Natural killer cell (primary cell): Measurements from ENCODE around the gene CLVS2. TPM values are rescaled to one million over a fixed set of nuclear protein-coding genes. Genes with fewer than 3 reads are reported as not detected.

Source experiments
- ATAC-seq, 3 donors: fragments of 150-1000 bp in 2 of 3; fragments of 200-7000 bp in 1 of 3; cut with Tn5 transposase; 1 replicate in 1 of 3; 2 replicates in 2 of 3; pipeline ENCODE4 v1.10.0; 2021; ENCODE audit warnings: mild to moderate bottlenecking in 2 of 3, moderate library complexity in 2 of 3
- DNase-seq, 2 donors: peaks; one replicate each; pipeline versions ENCODE4 v3.0.0 to v3.0.0-alpha.2; 2013 to 2021; ENCODE audit warnings: mixed read lengths in 1 of 2
- H3K27ac ChIP-seq: one replicate; pipeline ENCODE4 v1.5.1; 2013; ENCODE audit warnings: mild to moderate bottlenecking, low read length
- H3K27me3 ChIP-seq: one replicate; pipeline ENCODE4 v1.6.1; 2013; ENCODE audit warnings: low read length; ENCODE audit not compliant: control insufficient read depth, insufficient read depth
- H3K36me3 ChIP-seq: one replicate; pipeline ENCODE4 v1.6.1; 2013; ENCODE audit warnings: low read length; ENCODE audit not compliant: control insufficient read depth, insufficient read depth
- H3K4me1 ChIP-seq: one replicate; pipeline ENCODE4 v1.6.1; 2013; ENCODE audit warnings: low read length; ENCODE audit not compliant: control insufficient read depth, insufficient read depth
- H3K4me3 ChIP-seq: one replicate; pipeline ENCODE4 v1.5.1; 2013; ENCODE audit warnings: low read length
- H3K9me3 ChIP-seq: one replicate; pipeline ENCODE4 v1.6.1; 2013; ENCODE audit warnings: low read length; ENCODE audit not compliant: control insufficient read depth, insufficient read depth
- H3K27ac Mint-ChIP-seq, 2 donors: one replicate each; pipeline ENCODE4 v1.8.0; 2022; ENCODE audit warnings: mild to moderate bottlenecking in 2 of 2, mixed read lengths in 2 of 2, moderate library complexity in 1 of 2
- H3K27me3 Mint-ChIP-seq, 2 donors: one replicate each; pipeline ENCODE4 v1.8.0; 2022; ENCODE audit warnings: low read depth in 2 of 2, mixed read lengths in 2 of 2
- H3K36me3 Mint-ChIP-seq: one replicate; pipeline ENCODE4 v1.8.0; 2022; ENCODE audit warnings: mixed read lengths
- H3K4me1 Mint-ChIP-seq, 2 donors: one replicate each; pipeline ENCODE4 v1.8.0; 2022; ENCODE audit warnings: mixed read lengths in 2 of 2
- H3K4me3 Mint-ChIP-seq: one replicate; pipeline ENCODE4 v1.8.0; 2022; ENCODE audit warnings: mild to moderate bottlenecking, moderate library complexity, mixed read lengths
- H3K9me3 Mint-ChIP-seq, 2 donors: one replicate each; pipeline ENCODE4 v1.8.0; 2022; ENCODE audit warnings: mixed read lengths in 2 of 2
- WGBS: methylation state at CpG from one replicate; pipeline ENCODE4 v1.1.7; 2013; ENCODE audit warnings: missing lambda C conversion rate; ENCODE audit not compliant: insufficient coverage; 5-methylcytosine and 5-hydroxymethylcytosine counted together
- intact Hi-C: fragments of 100-400 bp; cut with micrococcal nuclease; formaldehyde crosslinking; loops from one replicate; pipeline ENCODE4 v1.14.2; 2022
- total RNA-seq, 4 donors: library from RNA; stranded (reverse); fragments of 120-200 nt in 1 of 4; gene quantifications; one replicate each; pipeline versions ENCODE4 v1.2.3 to v1.2.4, GENCODE V29; 2013 to 2022
- TF ChIP-seq, protein P1 (sequence below): fragments of 200-600 bp; IDR thresholded peaks from one replicate; pipeline ENCODE4 v1.8.0; 2022; ENCODE audit warnings: antibody characterized with exemption

CLVS2 gene
- total RNA-seq, 3 donors from 2014 or later (not counting 1 experiment from before 2014, with no cell fraction given): not detected

DNA sequence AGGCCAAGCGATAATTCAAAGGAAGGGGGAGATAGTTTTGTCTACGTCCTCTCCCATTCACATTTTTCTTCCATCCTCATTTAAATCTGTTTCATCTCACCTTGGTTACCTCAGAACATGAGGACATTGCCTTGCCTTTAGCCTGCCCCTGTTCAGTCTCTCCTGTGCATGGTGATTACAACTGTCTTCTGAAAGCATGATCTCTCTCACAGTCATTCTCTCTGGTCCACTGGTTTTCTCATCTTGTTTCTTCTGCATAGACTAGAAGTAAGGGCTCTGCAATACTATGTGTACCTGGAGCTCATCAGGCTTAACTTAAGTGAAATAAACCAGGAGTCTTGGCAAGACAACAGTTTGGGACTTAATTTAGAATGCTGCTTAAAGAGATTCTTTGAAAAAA is 31.4 kb downstream of the CLVS2 start:
- H3K27me3 ChIP-seq: no peaks in the 10 kb centered on the region
- no peaks in the 10 kb centered on the region for H3K9me3 ChIP-seq
- Mint-ChIP-seq H3K27ac (no peak overlapping the region), H3K4me3 (no peak overlapping the region), H3K4me1 (no peaks in the 10 kb centered on the region), H3K27me3 (no peaks in the 10 kb centered on the region), H3K9me3 (peaks cover 8 to 9% of the 10 kb centered on the region in 2 donors), H3K36me3 (no peaks in the 10 kb centered on the region)
- WGBS: 14% methylated on average over 1 of the region's 2 CpGs
- H3K36me3 ChIP-seq: no peaks in the 10 kb centered on the region
- TF ChIP-seq, protein P1, sequence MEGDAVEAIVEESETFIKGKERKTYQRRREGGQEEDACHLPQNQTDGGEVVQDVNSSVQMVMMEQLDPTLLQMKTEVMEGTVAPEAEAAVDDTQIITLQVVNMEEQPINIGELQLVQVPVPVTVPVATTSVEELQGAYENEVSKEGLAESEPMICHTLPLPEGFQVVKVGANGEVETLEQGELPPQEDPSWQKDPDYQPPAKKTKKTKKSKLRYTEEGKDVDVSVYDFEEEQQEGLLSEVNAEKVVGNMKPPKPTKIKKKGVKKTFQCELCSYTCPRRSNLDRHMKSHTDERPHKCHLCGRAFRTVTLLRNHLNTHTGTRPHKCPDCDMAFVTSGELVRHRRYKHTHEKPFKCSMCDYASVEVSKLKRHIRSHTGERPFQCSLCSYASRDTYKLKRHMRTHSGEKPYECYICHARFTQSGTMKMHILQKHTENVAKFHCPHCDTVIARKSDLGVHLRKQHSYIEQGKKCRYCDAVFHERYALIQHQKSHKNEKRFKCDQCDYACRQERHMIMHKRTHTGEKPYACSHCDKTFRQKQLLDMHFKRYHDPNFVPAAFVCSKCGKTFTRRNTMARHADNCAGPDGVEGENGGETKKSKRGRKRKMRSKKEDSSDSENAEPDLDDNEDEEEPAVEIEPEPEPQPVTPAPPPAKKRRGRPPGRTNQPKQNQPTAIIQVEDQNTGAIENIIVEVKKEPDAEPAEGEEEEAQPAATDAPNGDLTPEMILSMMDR: no peak
- no peak overlapping the region for H3K27ac ChIP-seq
- ATAC-seq (no peak), DNase-seq (no peak)
- no peak overlapping the region for H3K4me3 ChIP-seq
- intact Hi-C loops: no loop called here
- H3K4me1 ChIP-seq: no peaks in the 10 kb centered on the region

DNA sequence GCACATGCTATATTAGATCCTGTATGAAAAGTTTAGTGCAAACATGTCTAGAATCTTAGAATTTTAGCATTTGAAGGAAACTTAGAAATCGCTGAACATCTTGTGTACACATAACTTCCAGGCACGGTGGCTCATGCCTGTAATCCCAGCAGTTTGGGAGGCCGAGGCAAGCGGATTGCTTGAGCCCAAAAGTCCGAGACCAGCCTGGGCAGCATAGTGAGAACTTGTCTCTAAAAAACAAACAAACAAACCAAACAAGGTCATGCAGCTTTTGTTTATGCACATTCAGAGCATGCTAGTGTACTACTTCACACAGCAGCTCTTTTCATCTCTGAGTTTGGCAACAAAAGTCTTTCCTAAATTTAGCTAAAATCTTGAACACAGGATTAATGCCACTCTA is 32.2 kb downstream of the CLVS2 start:
- TF ChIP-seq, protein P1: no peak
- Mint-ChIP-seq H3K9me3 (peaks cover 8 to 9% of the 10 kb centered on the region in 2 donors), H3K4me3 (no peak overlapping the region), H3K27me3 (no peaks in the 10 kb centered on the region), H3K4me1 (no peaks in the 10 kb centered on the region), H3K36me3 (no peaks in the 10 kb centered on the region), H3K27ac (no peak overlapping the region)
- ATAC-seq: no peak
- whole genome bisulfite sequencing: 84% methylated on average over 5 of the region's 5 CpGs
- no peaks in the 10 kb centered on the region for H3K27me3 ChIP-seq
- H3K4me1 ChIP-seq: no peaks in the 10 kb centered on the region
- intact Hi-C loops: no loop called here
- no peaks in the 10 kb centered on the region for H3K36me3 ChIP-seq
- H3K27ac ChIP-seq: no peak overlapping the region
- H3K4me3 ChIP-seq: no peak overlapping the region
- H3K9me3 ChIP-seq: no peaks in the 10 kb centered on the region
- no peak for DNase-seq

DNA sequence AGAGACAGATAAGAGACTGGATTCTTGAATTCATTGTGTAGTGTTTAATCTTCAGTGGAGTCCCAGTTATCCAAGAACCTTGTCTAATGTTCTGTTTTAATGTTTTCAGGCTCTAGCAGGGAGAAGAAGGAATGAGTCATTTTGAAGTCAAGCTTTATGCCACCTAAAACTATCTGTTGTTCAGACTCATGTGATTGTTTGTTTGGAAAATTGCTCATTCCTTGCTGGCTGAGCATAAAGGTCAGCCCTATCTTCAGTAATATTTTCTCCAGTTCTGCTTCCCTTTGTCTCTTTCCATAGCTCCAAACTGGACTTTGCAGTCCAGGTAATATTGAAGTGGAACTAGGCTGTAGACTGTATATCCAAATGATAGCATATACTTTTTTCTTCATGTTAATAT is 34.2 kb downstream of the CLVS2 start:
- H3K36me3 ChIP-seq: no peaks in the 10 kb centered on the region
- TF ChIP-seq, protein P1: no peak
- no peak for ATAC-seq
- no peak overlapping the region for H3K4me3 Mint-ChIP-seq
- no peaks in the 10 kb centered on the region for H3K9me3 ChIP-seq
- no peak overlapping the region for H3K27ac ChIP-seq
- no peaks in the 10 kb centered on the region for H3K27me3 Mint-ChIP-seq
- no peak for DNase-seq
- H3K4me1 ChIP-seq: no peaks in the 10 kb centered on the region
- intact Hi-C loops: no loop called here
- H3K36me3 Mint-ChIP-seq: no peaks in the 10 kb centered on the region
- H3K27me3 ChIP-seq: no peaks in the 10 kb centered on the region
- H3K9me3 Mint-ChIP-seq: peaks cover 8 to 12% of the 10 kb centered on the region in 2 donors
- no peak overlapping the region for H3K27ac Mint-ChIP-seq
- H3K4me1 Mint-ChIP-seq: no peaks in the 10 kb centered on the region
- no peak overlapping the region for H3K4me3 ChIP-seq

DNA sequence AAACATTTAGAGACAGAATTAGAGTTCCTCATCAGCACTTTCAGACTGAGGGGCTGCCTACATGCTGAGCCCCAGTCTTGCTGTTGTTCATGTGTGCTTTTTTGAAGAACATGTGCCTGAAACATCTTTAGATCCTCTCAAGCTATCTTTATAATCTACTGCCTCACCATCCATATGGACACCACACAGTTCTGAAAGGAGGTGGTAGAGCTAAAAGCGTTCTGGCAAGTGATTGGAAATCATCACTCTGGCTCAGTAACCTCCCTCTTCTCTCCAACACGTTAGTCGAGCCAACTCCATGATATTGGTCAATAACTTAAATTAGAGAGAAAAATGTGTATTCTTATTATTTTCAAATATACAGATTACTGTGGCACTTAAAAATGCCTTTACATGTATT is 40.6 kb downstream of the CLVS2 start:
- H3K27me3 ChIP-seq: no peaks in the 10 kb centered on the region
- H3K4me1 ChIP-seq: no peaks in the 10 kb centered on the region
- Mint-ChIP-seq H3K4me3 (no peak overlapping the region), H3K27ac (no peak overlapping the region), H3K36me3 (no peaks in the 10 kb centered on the region), H3K4me1 (no peaks in the 10 kb centered on the region), H3K27me3 (no peaks in the 10 kb centered on the region), H3K9me3 (peaks cover 8 to 9% of the 10 kb centered on the region in 2 donors)
- intact Hi-C loops: no loop called here
- ATAC-seq (no peak), DNase-seq (no peak)
- 83% methylated on average over 1 of the region's 3 CpGs for WGBS
- TF ChIP-seq, protein P1: no peak
- no peak overlapping the region for H3K27ac ChIP-seq
- no peaks in the 10 kb centered on the region for H3K9me3 ChIP-seq
- no peak overlapping the region for H3K4me3 ChIP-seq
- H3K36me3 ChIP-seq: no peaks in the 10 kb centered on the region
